ENCODE data around the gene RASGRF2.

DNA sequence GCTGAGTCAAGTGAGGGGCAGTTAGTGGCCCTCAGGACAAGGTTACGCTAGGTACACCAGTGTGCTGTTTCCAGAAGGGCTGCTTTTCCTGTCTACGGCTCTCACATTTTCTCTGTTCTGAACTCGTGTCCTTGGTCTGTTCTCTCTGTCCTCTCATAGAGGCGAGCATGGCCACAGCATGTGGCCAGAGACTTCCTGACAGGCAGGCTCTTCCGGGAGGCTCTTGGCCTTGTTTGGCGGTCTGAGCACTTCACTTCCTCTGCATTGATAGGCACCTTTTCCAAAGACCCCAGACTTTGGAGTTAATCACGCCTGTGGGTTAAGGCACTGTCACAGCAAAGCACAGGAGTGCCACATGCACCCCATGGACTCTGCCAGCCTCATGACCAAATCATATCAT is 274.1 kb downstream of the RASGRF2 start:
- TF ChIP-seq, protein P1, sequence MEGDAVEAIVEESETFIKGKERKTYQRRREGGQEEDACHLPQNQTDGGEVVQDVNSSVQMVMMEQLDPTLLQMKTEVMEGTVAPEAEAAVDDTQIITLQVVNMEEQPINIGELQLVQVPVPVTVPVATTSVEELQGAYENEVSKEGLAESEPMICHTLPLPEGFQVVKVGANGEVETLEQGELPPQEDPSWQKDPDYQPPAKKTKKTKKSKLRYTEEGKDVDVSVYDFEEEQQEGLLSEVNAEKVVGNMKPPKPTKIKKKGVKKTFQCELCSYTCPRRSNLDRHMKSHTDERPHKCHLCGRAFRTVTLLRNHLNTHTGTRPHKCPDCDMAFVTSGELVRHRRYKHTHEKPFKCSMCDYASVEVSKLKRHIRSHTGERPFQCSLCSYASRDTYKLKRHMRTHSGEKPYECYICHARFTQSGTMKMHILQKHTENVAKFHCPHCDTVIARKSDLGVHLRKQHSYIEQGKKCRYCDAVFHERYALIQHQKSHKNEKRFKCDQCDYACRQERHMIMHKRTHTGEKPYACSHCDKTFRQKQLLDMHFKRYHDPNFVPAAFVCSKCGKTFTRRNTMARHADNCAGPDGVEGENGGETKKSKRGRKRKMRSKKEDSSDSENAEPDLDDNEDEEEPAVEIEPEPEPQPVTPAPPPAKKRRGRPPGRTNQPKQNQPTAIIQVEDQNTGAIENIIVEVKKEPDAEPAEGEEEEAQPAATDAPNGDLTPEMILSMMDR (conservative IDR thresholded peaks at IDR 0.05): no peak
- TF ChIP-seq EZH2 (IDR thresholded peaks at IDR 0.05; ENCODE audit: low read depth): no peak
